Liver (tissue), 3 donors: Measurements from ENCODE around the gene NF1.

Experiments
- EGR1 ChIP-seq, 2 donors: IDR thresholded peaks; 2 replicates each; pipeline ENCODE4 v1.6.1; 2016 to 2018; ENCODE audit warnings: antibody characterized with exemption in 2 of 2, low read depth in 2 of 2
- YY1 ChIP-seq: IDR thresholded peaks from 2 replicates; pipeline ENCODE4 v1.6.1; 2016; ENCODE audit warnings: antibody characterized with exemption, mild to moderate bottlenecking
- TF ChIP-seq, protein P1 (sequence below): fragments of 150-350 bp; IDR thresholded peaks from 2 replicates; pipeline ENCODE4 v1.5.1; 2017; ENCODE audit warnings: improper control_type of control experiment, low read depth, low read length; ENCODE audit not compliant: missing input control
- TF ChIP-seq, protein P2 (sequence below): IDR thresholded peaks from 2 replicates; pipeline ENCODE4 v1.6.1; 2016; ENCODE audit warnings: antibody characterized with exemption, mild to moderate bottlenecking
- donor health status: healthy.
- donor health status: healthy.

DNA sequence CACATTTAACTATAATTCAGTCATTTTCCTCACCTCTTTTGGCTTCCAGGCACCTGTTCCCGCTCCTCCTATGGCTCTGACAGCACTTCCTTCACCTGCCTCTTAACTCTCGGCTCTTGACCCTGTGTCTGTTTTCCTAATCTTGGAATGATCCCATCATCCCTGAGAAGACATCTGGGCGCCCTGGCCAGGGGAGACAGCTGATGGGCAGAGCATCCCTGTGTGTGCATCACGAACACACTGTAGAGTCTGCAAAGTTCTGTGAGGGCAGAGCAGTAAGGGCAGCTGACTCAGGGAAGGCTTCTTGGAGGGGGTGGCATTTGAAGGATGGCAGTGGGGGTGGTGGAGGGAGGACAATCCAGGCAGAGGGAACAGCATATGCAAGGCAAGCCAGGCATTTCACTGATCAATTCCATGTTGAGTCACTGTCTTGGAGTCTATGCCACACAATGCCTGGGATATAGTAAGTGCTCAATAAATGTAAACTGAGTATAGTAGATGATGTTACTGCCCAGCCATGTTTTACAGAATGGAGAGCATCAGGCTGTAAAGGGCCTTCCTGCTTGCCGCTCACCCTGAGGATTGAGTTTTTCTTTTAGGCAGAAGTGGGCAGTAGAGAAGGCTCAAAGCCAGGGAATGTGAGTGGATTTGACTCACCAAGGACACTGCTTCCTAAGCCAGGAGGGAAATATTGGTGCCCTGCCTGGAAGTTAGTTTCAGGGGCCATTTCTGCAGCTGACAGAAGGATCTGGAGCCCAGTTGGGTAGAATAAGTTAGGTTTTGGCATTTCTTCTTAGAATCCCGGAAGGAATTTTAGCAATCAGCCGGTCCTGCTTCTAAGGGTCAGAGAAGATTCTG is 290.9 kb downstream of the NF1 start:
- TF ChIP-seq, protein P1, sequence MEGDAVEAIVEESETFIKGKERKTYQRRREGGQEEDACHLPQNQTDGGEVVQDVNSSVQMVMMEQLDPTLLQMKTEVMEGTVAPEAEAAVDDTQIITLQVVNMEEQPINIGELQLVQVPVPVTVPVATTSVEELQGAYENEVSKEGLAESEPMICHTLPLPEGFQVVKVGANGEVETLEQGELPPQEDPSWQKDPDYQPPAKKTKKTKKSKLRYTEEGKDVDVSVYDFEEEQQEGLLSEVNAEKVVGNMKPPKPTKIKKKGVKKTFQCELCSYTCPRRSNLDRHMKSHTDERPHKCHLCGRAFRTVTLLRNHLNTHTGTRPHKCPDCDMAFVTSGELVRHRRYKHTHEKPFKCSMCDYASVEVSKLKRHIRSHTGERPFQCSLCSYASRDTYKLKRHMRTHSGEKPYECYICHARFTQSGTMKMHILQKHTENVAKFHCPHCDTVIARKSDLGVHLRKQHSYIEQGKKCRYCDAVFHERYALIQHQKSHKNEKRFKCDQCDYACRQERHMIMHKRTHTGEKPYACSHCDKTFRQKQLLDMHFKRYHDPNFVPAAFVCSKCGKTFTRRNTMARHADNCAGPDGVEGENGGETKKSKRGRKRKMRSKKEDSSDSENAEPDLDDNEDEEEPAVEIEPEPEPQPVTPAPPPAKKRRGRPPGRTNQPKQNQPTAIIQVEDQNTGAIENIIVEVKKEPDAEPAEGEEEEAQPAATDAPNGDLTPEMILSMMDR = no peak
- TF ChIP-seq EGR1 (IDR thresholded peaks at IDR 0.05; ENCODE audit: low read depth in 2 of 2) (no peak), YY1 (no peak)
- TF ChIP-seq, protein P2, sequence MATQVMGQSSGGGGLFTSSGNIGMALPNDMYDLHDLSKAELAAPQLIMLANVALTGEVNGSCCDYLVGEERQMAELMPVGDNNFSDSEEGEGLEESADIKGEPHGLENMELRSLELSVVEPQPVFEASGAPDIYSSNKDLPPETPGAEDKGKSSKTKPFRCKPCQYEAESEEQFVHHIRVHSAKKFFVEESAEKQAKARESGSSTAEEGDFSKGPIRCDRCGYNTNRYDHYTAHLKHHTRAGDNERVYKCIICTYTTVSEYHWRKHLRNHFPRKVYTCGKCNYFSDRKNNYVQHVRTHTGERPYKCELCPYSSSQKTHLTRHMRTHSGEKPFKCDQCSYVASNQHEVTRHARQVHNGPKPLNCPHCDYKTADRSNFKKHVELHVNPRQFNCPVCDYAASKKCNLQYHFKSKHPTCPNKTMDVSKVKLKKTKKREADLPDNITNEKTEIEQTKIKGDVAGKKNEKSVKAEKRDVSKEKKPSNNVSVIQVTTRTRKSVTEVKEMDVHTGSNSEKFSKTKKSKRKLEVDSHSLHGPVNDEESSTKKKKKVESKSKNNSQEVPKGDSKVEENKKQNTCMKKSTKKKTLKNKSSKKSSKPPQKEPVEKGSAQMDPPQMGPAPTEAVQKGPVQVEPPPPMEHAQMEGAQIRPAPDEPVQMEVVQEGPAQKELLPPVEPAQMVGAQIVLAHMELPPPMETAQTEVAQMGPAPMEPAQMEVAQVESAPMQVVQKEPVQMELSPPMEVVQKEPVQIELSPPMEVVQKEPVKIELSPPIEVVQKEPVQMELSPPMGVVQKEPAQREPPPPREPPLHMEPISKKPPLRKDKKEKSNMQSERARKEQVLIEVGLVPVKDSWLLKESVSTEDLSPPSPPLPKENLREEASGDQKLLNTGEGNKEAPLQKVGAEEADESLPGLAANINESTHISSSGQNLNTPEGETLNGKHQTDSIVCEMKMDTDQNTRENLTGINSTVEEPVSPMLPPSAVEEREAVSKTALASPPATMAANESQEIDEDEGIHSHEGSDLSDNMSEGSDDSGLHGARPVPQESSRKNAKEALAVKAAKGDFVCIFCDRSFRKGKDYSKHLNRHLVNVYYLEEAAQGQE = no peak
